Nephron progenitor cell (in vitro differentiated cells): ENCODE measurements around the gene HSPB6.
A peak's percentile ranks its signal among the peaks of the same experiment; 100 is the strongest.
"Not testable (repeated sequence)": the region's sequence is repeated elsewhere in the genome, so short reads cannot be mapped to it uniquely, and the experiment has no call there.

Source experiments
- DNase-seq: peaks from one replicate; pipeline ENCODE4 v3.0.0; 2021
- H3K27ac Mint-ChIP-seq: 2 replicates; pipeline ENCODE4 v1.8.0; 2021; ENCODE audit warnings: mild to moderate bottlenecking, moderate library complexity, mixed read lengths
- H3K27me3 Mint-ChIP-seq: 2 replicates; pipeline ENCODE4 v1.8.0; 2021; ENCODE audit warnings: mild to moderate bottlenecking, low read depth, mixed read lengths; ENCODE audit not compliant: poor library complexity
- H3K36me3 Mint-ChIP-seq: 2 replicates; pipeline ENCODE4 v1.8.0; 2021; ENCODE audit warnings: low read depth, mixed read lengths
- H3K4me1 Mint-ChIP-seq: 2 replicates; pipeline ENCODE4 v1.8.0; 2021; ENCODE audit warnings: mixed read lengths
- H3K4me3 Mint-ChIP-seq: 2 replicates; pipeline ENCODE4 v1.8.0; 2021; ENCODE audit warnings: mild to moderate bottlenecking, moderate library complexity, mixed read lengths
- H3K9me3 Mint-ChIP-seq: 2 replicates; pipeline ENCODE4 v1.8.0; 2021; ENCODE audit warnings: mild to moderate bottlenecking, moderate library complexity, mixed read lengths
- CTCF ChIP-seq: fragments of 200-600 bp; sonication (generic); IDR thresholded peaks from 2 replicates; pipeline ENCODE4 v1.5.0; 2021; ENCODE audit warnings: antibody characterized with exemption

The HSPB6 gene

DNA sequence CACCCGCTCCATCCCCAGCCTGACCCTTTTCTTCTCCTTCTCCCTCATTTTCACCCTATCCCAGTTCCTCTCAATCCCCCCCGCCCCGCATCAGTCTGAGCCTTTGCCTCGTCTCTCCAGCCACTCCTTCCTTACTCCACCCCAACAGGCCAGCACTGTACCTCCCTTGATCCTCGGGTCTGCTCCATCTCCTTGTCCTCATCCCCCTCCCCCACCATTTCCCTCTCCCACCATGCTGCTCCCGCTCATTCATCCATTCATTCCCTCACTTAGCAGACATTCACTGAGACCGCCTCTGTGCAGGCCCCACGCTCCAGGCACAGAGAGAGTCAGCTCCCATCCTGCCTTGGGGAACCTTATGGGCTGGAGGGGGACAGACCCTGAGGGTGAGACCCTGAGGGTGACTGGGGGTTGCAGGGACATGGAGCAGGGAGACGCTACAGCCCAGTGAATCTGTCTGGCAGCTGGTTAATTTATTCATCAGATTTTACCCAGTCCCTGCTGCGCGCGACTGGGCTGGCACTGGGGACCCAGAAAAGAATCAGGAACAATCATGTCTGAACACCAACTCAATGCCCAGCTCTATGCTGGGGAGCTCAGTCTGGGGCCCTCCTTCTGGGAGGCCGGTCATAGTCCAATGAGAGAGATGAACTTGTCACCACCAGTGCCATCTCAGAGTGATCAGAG, 19.4 kb upstream of the HSPB6 start:
- peaks cover 33% of the 10 kb centered on the region for H3K4me1 Mint-ChIP-seq
- peak overlapping the region; percentile 89 for H3K4me3 Mint-ChIP-seq
- peaks cover 6% of the 10 kb centered on the region for H3K36me3 Mint-ChIP-seq
- peaks cover 10% of the 10 kb centered on the region for H3K27me3 Mint-ChIP-seq
- no peak overlapping the region for H3K27ac Mint-ChIP-seq
- TF ChIP-seq CTCF: no peak
- no peak for DNase-seq
- H3K9me3 Mint-ChIP-seq: no peaks in the 10 kb centered on the region

GRCh38 chr19:35775298-35776101, 18.7 kb upstream of the HSPB6 start, which contains the start of gene ARHGAP33:
TSS of gene ARHGAP33 (plus strand) at chr19:35775564. CDS start at chr19:35775659, 95 bp downstream.
- peaks cover 13% of the 10 kb centered on the region for H3K27me3 Mint-ChIP-seq
- no peak for TF ChIP-seq CTCF
- H3K27ac Mint-ChIP-seq: no peak within 1 kb of the TSS
- no peaks in the 10 kb centered on the region for H3K9me3 Mint-ChIP-seq
- peaks cover 33% of the 10 kb centered on the region for H3K4me1 Mint-ChIP-seq
- H3K36me3 Mint-ChIP-seq: peaks cover 5% of the 10 kb centered on the region
- DNase-seq: peak; percentile 100
- H3K4me3 Mint-ChIP-seq: peak within 1 kb of the TSS; percentile 89

DNA sequence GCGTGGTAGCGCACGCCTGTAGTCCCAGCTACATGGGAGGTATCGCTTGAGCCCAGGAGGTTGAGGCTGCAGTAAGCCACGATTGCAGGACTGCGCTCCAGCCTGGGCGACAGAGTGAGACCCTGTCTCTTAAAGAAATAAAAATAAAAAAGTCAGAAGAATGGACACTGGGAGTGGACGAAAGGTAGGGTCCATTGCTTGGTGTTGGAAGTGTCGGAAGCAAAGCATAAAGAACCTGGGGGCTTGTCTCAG, 18.1 kb upstream of the HSPB6 start:
- peak overlapping the region; percentile 89 for H3K4me3 Mint-ChIP-seq
- H3K4me1 Mint-ChIP-seq: peaks cover 33% of the 10 kb centered on the region
- no peak overlapping the region for H3K27ac Mint-ChIP-seq
- no peak for DNase-seq
- H3K36me3 Mint-ChIP-seq: peaks cover 9% of the 10 kb centered on the region
- peaks cover 13% of the 10 kb centered on the region for H3K27me3 Mint-ChIP-seq
- H3K9me3 Mint-ChIP-seq: no peaks in the 10 kb centered on the region
- TF ChIP-seq CTCF: no peak

- Mint-ChIP-seq H3K27me3 (peaks cover 10% of the 10 kb centered on the region), H3K36me3 (peaks cover 12% of the 10 kb centered on the region), H3K9me3 (no peaks in the 10 kb centered on the region), H3K4me1 (peaks cover 33% of the 10 kb centered on the region), H3K4me3 (peak overlapping the region; percentile 89), H3K27ac (no peak overlapping the region)
- DNase-seq: no peak
- TF ChIP-seq CTCF: no peak
Measured at GRCh38 chr19:35774274-35775045, 17.6 kb upstream of the HSPB6 start.

DNA sequence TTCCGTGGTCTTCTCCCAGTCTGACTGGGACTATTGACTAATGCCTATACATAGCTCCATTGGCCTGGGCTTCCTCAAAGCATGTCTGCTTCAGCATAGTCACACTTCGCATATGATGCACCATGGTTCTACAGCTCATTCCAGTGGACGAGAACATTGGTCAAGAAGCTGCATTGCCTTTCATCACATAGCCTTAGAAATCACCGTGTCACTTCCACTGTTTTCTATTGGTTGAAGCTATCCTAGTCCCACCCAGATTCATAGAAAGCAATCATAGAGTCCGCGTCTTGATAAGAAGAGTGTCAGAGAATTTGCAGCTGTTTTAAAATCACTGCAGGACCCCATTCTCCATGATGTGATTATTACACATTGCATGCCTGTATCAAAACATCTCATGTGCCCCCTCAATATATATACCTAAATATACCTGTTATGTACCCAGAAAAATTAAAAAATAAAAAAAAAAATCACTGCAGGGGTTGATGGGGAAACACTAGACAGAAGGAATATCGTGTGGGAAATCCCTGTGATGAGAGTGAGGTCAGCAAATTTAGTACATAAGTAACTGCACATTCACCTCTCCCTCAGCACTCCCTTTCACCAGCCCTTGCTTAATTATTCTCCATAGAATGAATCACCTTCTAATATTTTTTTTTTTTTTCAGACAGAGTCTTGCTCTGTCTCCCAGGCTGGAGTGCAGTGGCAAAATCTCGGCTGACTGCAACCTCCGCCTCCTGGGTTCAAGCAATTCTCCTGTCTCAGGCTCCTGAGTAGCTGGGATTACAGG, 16.4 kb upstream of the HSPB6 start:
- H3K9me3 Mint-ChIP-seq: no peaks in the 10 kb centered on the region
- peaks cover 43% of the 10 kb centered on the region for H3K4me1 Mint-ChIP-seq
- TF ChIP-seq CTCF: no peak
- H3K36me3 Mint-ChIP-seq: peaks cover 17% of the 10 kb centered on the region
- H3K27ac Mint-ChIP-seq: no peak overlapping the region
- no peak for DNase-seq
- peaks cover 10% of the 10 kb centered on the region for H3K27me3 Mint-ChIP-seq
- no peak overlapping the region for H3K4me3 Mint-ChIP-seq

GRCh38 chr19:35772362-35772761, 15.5 kb upstream of the HSPB6 start:
- not testable (repeated sequence) for H3K9me3 Mint-ChIP-seq, H3K27ac Mint-ChIP-seq, DNase-seq, H3K4me3 Mint-ChIP-seq, H3K27me3 Mint-ChIP-seq
- H3K36me3 Mint-ChIP-seq: peaks cover 17% of the 10 kb centered on the region
- H3K4me1 Mint-ChIP-seq: peaks cover 45% of the 10 kb centered on the region
